Neutrophil (primary cell): ENCODE results near the gene NUP205.

Experiments
- H3K27ac ChIP-seq: fragments of 200-600 bp; sonication (generic); 2 replicates; pipeline ENCODE4 v1.5.1; 2016; ENCODE audit warnings: mild to moderate bottlenecking, moderate library complexity
- H3K27me3 ChIP-seq: fragments of 200-600 bp; sonication (generic); 2 replicates; pipeline ENCODE4 v1.6.0; 2016; ENCODE audit warnings: mild to moderate bottlenecking
- H3K36me3 ChIP-seq: fragments of 200-600 bp; sonication (generic); 2 replicates; pipeline ENCODE4 v1.5.1; 2017
- H3K4me1 ChIP-seq, 2 experiments: fragments of 200-600 bp in 1 of 2; sonication (generic) in 1 of 2; 1 replicate in 1 of 2; 2 replicates in 1 of 2; pipeline versions ENCODE4 v1.5.1 to v1.6.1; 2013 to 2016; ENCODE audit warnings: low read depth in 1 of 2, low read length in 1 of 2, mild to moderate bottlenecking in 1 of 2, moderate library complexity in 1 of 2; ENCODE audit not compliant: control insufficient read depth in 1 of 2, insufficient read depth in 1 of 2
- H3K4me3 ChIP-seq, 2 experiments: fragments of 200-600 bp in 1 of 2; sonication (generic) in 1 of 2; 1 replicate in 1 of 2; 2 replicates in 1 of 2; pipeline ENCODE4 v1.5.1; 2013 to 2016; ENCODE audit warnings: low read depth in 1 of 2, low read length in 1 of 2, mild to moderate bottlenecking in 1 of 2, moderate library complexity in 1 of 2
- H3K9me3 ChIP-seq: fragments of 200-600 bp; sonication (generic); 2 replicates; pipeline ENCODE4 v1.5.1; 2016
- CTCF ChIP-seq: fragments of 200-600 bp; sonication (generic); IDR thresholded peaks from 2 replicates; pipeline ENCODE4 v1.5.1; 2016; ENCODE audit warnings: antibody characterized with exemption

Gene NUP205

GRCh38 chr7:135697276-135698049 lies 139.7 kb downstream of the NUP205 start:
- no peaks in the 10 kb centered on the region for H3K27me3 ChIP-seq
- H3K27ac ChIP-seq = no peak overlapping the region
- TF ChIP-seq CTCF = no peak
- H3K4me3 ChIP-seq = no peak overlapping the region
- no peaks in the 10 kb centered on the region for H3K36me3 ChIP-seq
- no peaks in the 10 kb centered on the region for H3K9me3 ChIP-seq
- no peaks in the 10 kb centered on the region for H3K4me1 ChIP-seq
